Body of pancreas (tissue), 4 donors: ENCODE data around the gene PCDHB6. TPM values are rescaled to one million over a fixed set of nuclear protein-coding genes. Genes with fewer than 3 reads are reported as not detected.
"Not testable (repeated sequence)": the region's sequence is repeated elsewhere in the genome, so short reads cannot be mapped to it uniquely, and the experiment has no call there.

Experiments
- ATAC-seq: fragments of 150-250 bp; one replicate; pipeline ENCODE4 v1.9.1; 2016
- DNase-seq, 4 donors: peaks; one replicate each; pipeline ENCODE4 v3.0.0-alpha.2; 2019
- H3K27ac ChIP-seq, 4 donors: fragments of 200-600 bp; sonication (generic); 1 replicate in 3 of 4; 2 replicates in 1 of 4; pipeline versions ENCODE4 v1.5.1 to v1.6.1; 2016 to 2019; ENCODE audit warnings: mild to moderate bottlenecking in 1 of 4, mixed read lengths in 1 of 4, moderate library complexity in 1 of 4
- H3K27me3 ChIP-seq, 2 donors: fragments of 200-600 bp; sonication (generic); one replicate each; pipeline ENCODE4 v1.6.0; 2016; ENCODE audit warnings: mild to moderate bottlenecking in 1 of 2
- H3K36me3 ChIP-seq, 2 donors: fragments of 200-600 bp; sonication (generic); replicated peaks in 1 of 2; 2 replicates each; pipeline ENCODE4 v1.5.1; 2016; ENCODE audit warnings: low read depth in 2 of 2; ENCODE audit not compliant: insufficient read depth in 1 of 2
- H3K4me1 ChIP-seq: fragments of 200-600 bp; sonication (generic); one replicate; pipeline ENCODE4 v1.6.0; 2016
- H3K4me3 ChIP-seq, 2 donors: fragments of 200-600 bp; sonication (generic); 1 replicate in 1 of 2; 2 replicates in 1 of 2; pipeline ENCODE4 v1.5.1; 2016 to 2019
- H3K9me3 ChIP-seq, 3 donors: fragments of 200-600 bp; sonication (generic); 1 replicate in 2 of 3; 2 replicates in 1 of 3; pipeline ENCODE4 v1.5.1; 2016
- POLR2A ChIP-seq, 3 donors: fragments of 450-650 bp; IDR thresholded peaks; one replicate each; pipeline ENCODE4 v1.6.1; 2016; ENCODE audit warnings: antibody characterized with exemption in 3 of 3, mild to moderate bottlenecking in 2 of 3
- WGBS, 2 donors: methylation state at CpG; one replicate each; pipeline ENCODE4 v1.1.5; 2017; 5-methylcytosine and 5-hydroxymethylcytosine counted together
- intact Hi-C: fragments of 100-400 bp; cut with DNase I; formaldehyde crosslinking; loops from one replicate; pipeline ENCODE4 v1.15.1; 2023
- total RNA-seq, 2 donors: library from RNA; depleted of rRNA; stranded (reverse); fragments of >200 nt; gene quantifications; one replicate each; pipeline ENCODE4 v1.1.0, GENCODE V29; 2016
- TF ChIP-seq, protein P1 (sequence below), 7 experiments: fragments of 450-650 bp in 4 of 7; fragments of 200-600 bp in 3 of 7; sonication (generic) in 3 of 7; IDR thresholded peaks; one replicate each; pipeline ENCODE4 v1.5.1; 2016 to 2019; ENCODE audit warnings: antibody characterized with exemption in 7 of 7

Gene PCDHB6
- total RNA-seq, 2 donors from 2014 or later, result 0.33 to 1.0 TPM

DNA sequence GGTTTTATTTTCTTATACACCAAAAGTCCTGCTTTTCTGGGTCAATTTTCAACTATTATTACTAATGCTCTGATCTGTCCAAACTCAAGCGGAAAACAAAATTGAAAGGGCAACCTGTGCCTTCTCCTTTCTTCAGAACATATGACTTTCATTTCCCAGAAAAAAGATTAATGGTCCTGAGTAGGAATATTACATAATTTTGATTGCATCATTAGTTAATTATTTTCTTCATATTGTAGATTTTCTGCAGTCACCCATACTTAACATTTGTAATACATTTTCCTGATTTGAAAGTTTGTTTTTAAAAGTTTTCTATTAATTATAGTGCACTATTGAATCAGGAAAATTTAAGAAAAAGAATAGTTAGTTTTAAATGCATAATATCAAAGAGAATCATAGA lies 26.1 kb downstream of the PCDHB6 start:
- no peak overlapping the region for H3K27ac ChIP-seq
- no peaks in the 10 kb centered on the region for H3K4me1 ChIP-seq
- H3K27me3 ChIP-seq, result peaks cover 0 to 4% of the 10 kb centered on the region in 2 donors
- WGBS, 2 donors, result 35 to 62% methylated on average over 1 of the region's 1 CpG
- TF ChIP-seq, protein P1, sequence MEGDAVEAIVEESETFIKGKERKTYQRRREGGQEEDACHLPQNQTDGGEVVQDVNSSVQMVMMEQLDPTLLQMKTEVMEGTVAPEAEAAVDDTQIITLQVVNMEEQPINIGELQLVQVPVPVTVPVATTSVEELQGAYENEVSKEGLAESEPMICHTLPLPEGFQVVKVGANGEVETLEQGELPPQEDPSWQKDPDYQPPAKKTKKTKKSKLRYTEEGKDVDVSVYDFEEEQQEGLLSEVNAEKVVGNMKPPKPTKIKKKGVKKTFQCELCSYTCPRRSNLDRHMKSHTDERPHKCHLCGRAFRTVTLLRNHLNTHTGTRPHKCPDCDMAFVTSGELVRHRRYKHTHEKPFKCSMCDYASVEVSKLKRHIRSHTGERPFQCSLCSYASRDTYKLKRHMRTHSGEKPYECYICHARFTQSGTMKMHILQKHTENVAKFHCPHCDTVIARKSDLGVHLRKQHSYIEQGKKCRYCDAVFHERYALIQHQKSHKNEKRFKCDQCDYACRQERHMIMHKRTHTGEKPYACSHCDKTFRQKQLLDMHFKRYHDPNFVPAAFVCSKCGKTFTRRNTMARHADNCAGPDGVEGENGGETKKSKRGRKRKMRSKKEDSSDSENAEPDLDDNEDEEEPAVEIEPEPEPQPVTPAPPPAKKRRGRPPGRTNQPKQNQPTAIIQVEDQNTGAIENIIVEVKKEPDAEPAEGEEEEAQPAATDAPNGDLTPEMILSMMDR (IDR thresholded peaks at IDR 0.05), result no peak
- no peak for TF ChIP-seq POLR2A (IDR thresholded peaks at IDR 0.05)
- no peaks in the 10 kb centered on the region for H3K36me3 ChIP-seq
- ATAC-seq, result no peak
- intact Hi-C loops, result no loop called here
- H3K9me3 ChIP-seq, result peaks cover 0 to 49% (median 10%) of the 10 kb centered on the region in 3 donors
- H3K4me3 ChIP-seq, result peak overlapping the region in 1 of 2 donors; percentile 7
- DNase-seq, result no peak

DNA sequence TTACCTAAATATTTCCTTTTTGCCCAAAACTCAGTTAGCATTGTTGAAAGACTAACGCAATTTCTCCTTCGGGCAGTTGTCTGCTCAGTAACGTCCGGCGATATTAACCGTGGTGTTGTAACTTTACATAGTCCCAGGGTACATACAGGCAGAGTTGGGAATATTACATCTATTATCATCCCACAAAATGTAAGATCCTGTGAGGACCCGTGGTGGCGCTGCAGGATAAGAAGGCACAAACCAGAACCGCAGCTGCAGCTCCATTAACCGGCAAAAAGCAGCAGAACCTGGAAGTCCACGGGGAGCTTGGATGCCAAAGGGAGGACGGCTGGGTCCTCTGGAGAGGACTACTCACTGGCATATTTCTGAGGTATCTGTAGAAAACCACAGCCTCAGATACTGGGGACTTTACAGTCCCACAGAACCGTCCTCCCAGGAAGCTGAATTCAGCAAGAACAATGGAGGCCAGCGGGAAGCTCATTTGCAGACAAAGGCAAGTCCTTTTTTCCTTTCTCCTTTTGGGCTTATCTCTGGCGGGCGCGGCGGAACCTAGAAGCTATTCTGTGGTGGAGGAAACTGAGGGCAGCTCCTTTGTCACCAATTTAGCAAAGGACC lies 27.8 kb downstream of the PCDHB6 start, which contains the start of gene PCDHB8:
TSS of gene PCDHB8 (plus strand) at position 214 of the 615 bp plus-strand sequence. CDS start at position 459, 245 bp downstream.
- H3K27ac ChIP-seq, H3K36me3 ChIP-seq, ATAC-seq, H3K4me1 ChIP-seq, intact Hi-C loops, H3K27me3 ChIP-seq: not testable (repeated sequence)
- TF ChIP-seq, protein P1 (IDR thresholded peaks at IDR 0.05), result peak in 2 of 7 experiments; percentile 15 to 16
- Histone ChIP-seq H3K4me3 (peak within 1 kb of the TSS in 1 of 2 donors; percentile 7), H3K9me3 (peaks cover 0 to 53% (median 10%) of the 10 kb centered on the region in 3 donors)
- 16 to 30% methylated on average over 14 to 18 of the region's 18 CpGs for WGBS, 2 donors
- peak in 2 of 4 donors; percentile 13 to 37 for DNase-seq

DNA sequence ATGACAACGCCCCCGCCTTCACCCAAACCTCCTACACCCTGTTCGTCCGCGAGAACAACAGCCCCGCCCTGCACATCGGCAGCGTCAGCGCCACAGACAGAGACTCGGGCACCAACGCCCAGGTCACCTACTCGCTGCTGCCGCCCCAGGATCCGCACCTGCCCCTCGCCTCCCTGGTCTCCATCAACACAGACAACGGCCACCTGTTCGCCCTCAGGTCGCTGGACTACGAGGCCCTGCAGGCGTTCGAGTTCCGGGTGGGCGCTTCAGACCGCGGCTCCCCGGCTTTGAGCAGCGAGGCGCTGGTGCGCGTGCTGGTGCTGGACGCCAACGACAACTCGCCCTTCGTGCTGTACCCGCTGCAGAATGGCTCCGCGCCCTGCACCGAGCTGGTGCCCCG lies 29.5 kb downstream of the PCDHB6 start:
- ATAC-seq, H3K27me3 ChIP-seq, H3K4me1 ChIP-seq, DNase-seq, intact Hi-C loops, H3K27ac ChIP-seq, H3K36me3 ChIP-seq, H3K4me3 ChIP-seq: not testable (repeated sequence)
- WGBS, 2 donors, result 18 to 49% methylated on average over 24 to 26 of the region's 39 CpGs
- H3K9me3 ChIP-seq, result peaks cover 0 to 51% (median 10%) of the 10 kb centered on the region in 3 donors

DNA sequence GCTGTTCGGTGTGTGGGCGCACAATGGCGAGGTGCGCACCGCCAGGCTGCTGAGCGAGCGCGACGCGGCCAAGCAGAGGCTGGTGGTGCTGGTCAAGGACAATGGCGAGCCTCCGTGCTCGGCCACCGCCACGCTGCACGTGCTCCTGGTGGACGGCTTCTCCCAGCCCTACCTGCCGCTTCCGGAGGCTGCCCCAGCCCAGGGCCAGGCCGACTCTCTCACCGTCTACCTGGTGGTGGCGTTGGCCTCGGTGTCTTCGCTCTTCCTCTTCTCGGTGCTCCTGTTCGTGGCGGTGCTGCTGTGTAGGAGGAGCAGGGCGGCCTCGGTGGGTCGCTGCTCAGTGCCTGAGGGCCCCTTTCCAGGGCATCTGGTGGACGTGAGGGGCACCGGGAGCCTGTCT lies 30.0 kb downstream of the PCDHB6 start:
- ATAC-seq, H3K4me3 ChIP-seq, H3K36me3 ChIP-seq, H3K27me3 ChIP-seq, H3K4me1 ChIP-seq, intact Hi-C loops, H3K27ac ChIP-seq, DNase-seq: not testable (repeated sequence)
- WGBS, 2 donors, result 19% methylated on average over 32 of the region's 32 CpGs; no CpG with 5 or more reads in 1 of the 2 donors
- H3K9me3 ChIP-seq, result peaks cover 0 to 49% (median 10%) of the 10 kb centered on the region in 3 donors

DNA sequence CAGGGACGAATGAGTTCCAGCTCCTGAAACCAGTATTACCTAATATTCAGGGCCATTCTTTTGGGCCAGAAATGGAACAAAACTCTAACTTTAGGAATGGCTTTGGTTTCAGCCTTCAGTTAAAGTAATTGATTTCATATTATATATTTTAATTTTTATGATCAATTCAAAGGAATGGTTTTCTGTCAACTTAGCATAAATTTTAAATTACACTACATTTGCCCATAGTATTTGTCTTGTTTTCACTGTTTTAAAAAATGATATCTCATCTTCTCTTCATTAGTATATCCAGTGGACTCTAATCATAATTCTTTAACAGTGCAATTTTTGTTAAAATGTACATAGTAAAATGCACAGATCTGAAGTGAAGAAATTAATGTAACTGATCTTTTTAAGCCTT lies 30.5 kb downstream of the PCDHB6 start:
- TF ChIP-seq, protein P1 (IDR thresholded peaks at IDR 0.05), result no peak
- TF ChIP-seq POLR2A (IDR thresholded peaks at IDR 0.05), result no peak
- WGBS, 2 donors, result 17 to 24% methylated on average over 1 of the region's 1 CpG
- no peak for DNase-seq
- peaks cover 0 to 4% of the 10 kb centered on the region in 2 donors for H3K27me3 ChIP-seq
- no peak for ATAC-seq
- peaks cover 0 to 45% (median 10%) of the 10 kb centered on the region in 3 donors for H3K9me3 ChIP-seq
- H3K27ac ChIP-seq, result no peak overlapping the region
- intact Hi-C loops, result no loop called here
- H3K4me3 ChIP-seq, result no peak overlapping the region
- no peaks in the 10 kb centered on the region for H3K36me3 ChIP-seq
- no peaks in the 10 kb centered on the region for H3K4me1 ChIP-seq

DNA sequence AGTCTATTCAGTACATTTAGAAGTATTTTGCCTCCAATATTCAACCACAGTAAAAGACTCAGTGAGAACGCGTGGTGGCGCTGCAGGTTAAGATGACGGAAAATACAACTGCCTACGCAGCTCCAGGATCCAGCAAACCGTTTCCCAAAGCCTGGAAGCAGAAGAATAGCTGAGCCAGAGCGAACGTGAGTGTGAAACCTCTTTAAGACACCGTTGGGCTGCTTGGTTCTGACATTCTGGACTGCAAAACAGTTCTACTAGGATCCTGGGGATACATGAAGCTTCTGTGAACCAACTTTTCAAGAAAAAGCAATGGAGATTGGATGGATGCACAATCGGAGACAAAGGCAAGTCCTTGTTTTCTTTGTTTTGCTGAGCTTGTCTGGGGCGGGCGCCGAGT lies 32.4 kb downstream of the PCDHB6 start, which contains the start of gene PCDHB16:
TSS of gene PCDHB16 (plus strand) at position 140 of the 400 bp plus-strand sequence. CDS start at position 313, 173 bp downstream.
- no peak within 1 kb of the TSS for H3K27ac ChIP-seq
- H3K4me1 ChIP-seq, result no peaks in the 10 kb centered on the region
- intact Hi-C loops, result no loop called here
- H3K4me3 ChIP-seq, result no peak within 1 kb of the TSS
- 6 to 11% methylated on average over 13 of the region's 13 CpGs for WGBS, 2 donors
- TF ChIP-seq, protein P1 (IDR thresholded peaks at IDR 0.05), result peak in 5 of 7 experiments; percentile 21 to 57 (median 41)
- peak in 1 of 3 donors; percentile 20 for TF ChIP-seq POLR2A (IDR thresholded peaks at IDR 0.05)
- ATAC-seq (peak; percentile 40), DNase-seq (peak; percentile 59 to 71 (median 61))
- peaks cover 0 to 42% (median 0%) of the 10 kb centered on the region in 3 donors for H3K9me3 ChIP-seq
- H3K36me3 ChIP-seq, result no peaks in the 10 kb centered on the region
- H3K27me3 ChIP-seq, result no peaks in the 10 kb centered on the region

DNA sequence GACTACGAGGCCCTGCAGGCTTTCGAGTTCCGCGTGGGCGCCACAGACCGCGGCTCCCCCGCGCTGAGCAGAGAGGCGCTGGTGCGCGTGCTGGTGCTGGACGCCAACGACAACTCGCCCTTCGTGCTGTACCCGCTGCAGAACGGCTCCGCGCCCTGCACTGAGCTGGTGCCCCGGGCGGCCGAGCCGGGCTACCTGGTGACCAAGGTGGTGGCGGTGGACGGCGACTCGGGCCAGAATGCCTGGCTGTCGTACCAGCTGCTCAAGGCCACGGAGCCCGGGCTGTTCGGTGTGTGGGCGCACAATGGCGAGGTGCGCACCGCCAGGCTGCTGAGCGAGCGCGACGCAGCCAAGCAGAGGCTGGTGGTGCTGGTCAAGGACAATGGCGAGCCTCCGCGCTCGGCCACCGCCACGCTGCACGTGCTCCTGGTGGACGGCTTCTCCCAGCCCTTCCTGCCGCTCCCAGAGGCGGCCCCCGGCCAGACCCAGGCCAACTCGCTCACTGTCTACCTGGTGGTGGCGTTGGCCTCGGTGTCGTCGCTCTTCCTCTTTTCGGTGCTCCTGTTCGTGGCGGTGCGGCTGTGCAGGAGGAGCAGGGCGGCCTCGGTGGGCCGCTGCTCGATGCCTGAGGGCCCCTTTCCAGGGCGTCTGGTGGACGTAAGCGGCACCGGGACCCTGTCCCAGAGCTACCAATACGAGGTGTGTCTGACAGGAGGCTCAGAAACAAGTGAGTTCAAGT lies 34.4 kb downstream of the PCDHB6 start:
- H3K27ac ChIP-seq, H3K36me3 ChIP-seq, H3K4me1 ChIP-seq, H3K27me3 ChIP-seq, ATAC-seq, H3K4me3 ChIP-seq, intact Hi-C loops, DNase-seq: not testable (repeated sequence)
- peaks cover 0 to 27% (median 0%) of the 10 kb centered on the region in 3 donors for H3K9me3 ChIP-seq
- 16 to 46% methylated on average over 4 to 37 of the region's 69 CpGs for WGBS, 2 donors
